ENCODE measurements around the gene GNA14.

DNA sequence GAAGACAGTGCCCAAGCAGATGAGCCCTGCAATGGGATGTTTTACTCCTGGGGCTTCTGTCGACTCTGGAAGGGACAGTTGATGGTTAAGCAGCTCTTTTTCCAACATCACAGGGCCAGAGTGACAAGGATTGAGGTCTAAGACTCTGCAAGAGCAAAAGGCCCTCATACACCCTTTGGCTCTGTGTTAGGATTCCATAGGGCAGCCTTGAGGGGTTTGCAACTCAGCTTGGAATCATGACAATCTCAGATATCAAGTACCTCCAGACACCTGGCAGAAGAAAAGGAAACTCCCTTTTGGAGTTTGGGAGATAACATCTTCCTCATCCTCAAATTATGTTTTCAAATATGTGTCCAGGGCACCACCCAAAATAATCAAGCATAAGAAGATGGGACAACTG is 205.7 kb downstream of the GNA14 start:
- TF ChIP-seq, protein P1, sequence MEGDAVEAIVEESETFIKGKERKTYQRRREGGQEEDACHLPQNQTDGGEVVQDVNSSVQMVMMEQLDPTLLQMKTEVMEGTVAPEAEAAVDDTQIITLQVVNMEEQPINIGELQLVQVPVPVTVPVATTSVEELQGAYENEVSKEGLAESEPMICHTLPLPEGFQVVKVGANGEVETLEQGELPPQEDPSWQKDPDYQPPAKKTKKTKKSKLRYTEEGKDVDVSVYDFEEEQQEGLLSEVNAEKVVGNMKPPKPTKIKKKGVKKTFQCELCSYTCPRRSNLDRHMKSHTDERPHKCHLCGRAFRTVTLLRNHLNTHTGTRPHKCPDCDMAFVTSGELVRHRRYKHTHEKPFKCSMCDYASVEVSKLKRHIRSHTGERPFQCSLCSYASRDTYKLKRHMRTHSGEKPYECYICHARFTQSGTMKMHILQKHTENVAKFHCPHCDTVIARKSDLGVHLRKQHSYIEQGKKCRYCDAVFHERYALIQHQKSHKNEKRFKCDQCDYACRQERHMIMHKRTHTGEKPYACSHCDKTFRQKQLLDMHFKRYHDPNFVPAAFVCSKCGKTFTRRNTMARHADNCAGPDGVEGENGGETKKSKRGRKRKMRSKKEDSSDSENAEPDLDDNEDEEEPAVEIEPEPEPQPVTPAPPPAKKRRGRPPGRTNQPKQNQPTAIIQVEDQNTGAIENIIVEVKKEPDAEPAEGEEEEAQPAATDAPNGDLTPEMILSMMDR (IDR thresholded peaks at IDR 0.05) = no peak
- TF ChIP-seq ZFX (IDR thresholded peaks at IDR 0.05; ENCODE audit: borderline replicate concordance) = no peak
